Measurements from ENCODE around the gene ZNF207.

The ZNF207 gene

DNA sequence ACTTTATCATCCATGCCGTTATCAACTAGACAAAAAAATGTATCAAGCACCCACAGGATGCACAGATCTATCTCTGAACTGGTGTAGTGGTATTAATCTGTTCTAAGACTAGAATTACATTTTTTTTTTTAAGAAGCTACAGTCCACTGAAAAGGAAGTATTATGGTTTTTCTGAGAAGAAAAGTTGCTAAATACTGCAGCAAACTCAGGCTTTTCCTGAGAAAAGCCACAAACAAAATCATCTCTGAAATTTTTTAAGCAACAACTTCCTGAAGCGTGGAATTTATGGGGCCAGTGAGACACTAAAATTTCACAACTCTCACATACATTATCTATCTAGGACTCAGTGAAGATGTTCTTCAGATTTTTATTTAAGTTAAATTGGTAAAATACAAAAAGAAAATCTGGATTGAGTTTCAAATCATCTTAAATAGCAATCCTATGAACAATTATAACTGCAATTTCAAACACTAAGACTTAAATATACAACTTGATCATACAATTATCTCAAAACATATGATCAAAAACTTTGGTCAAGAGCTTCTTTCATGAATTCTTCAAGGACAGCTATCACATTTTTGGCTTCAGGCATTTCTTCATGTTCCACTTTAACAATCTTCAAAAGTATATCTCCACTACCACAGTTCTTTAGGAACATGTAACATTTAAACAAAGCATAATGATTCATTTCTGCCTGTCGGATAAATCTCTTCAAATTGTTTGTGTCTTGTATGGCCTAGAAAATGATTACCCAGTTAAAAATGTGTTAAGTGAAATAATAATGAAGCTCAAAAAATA is 18.5 kb upstream of the ZNF207 start:
- H3K27me3 ChIP-seq (ENCODE audit: insufficient read depth, poor library complexity, severe bottlenecking), result no peaks in the 10 kb centered on the region
- TF ChIP-seq POLR2AphosphoS5 (IDR thresholded peaks at IDR 0.05; ENCODE audit: low read depth) (no peak), SPI1 (IDR thresholded peaks at IDR 0.05; ENCODE audit: borderline replicate concordance, low read depth) (no peak), GABPA (IDR thresholded peaks at IDR 0.05; ENCODE audit: low read depth) (no peak)
- TF ChIP-seq, protein P1, sequence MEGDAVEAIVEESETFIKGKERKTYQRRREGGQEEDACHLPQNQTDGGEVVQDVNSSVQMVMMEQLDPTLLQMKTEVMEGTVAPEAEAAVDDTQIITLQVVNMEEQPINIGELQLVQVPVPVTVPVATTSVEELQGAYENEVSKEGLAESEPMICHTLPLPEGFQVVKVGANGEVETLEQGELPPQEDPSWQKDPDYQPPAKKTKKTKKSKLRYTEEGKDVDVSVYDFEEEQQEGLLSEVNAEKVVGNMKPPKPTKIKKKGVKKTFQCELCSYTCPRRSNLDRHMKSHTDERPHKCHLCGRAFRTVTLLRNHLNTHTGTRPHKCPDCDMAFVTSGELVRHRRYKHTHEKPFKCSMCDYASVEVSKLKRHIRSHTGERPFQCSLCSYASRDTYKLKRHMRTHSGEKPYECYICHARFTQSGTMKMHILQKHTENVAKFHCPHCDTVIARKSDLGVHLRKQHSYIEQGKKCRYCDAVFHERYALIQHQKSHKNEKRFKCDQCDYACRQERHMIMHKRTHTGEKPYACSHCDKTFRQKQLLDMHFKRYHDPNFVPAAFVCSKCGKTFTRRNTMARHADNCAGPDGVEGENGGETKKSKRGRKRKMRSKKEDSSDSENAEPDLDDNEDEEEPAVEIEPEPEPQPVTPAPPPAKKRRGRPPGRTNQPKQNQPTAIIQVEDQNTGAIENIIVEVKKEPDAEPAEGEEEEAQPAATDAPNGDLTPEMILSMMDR (IDR thresholded peaks at IDR 0.05; ENCODE audit: insufficient read depth, low read length), result no peak
- TF ChIP-seq, protein P2, sequence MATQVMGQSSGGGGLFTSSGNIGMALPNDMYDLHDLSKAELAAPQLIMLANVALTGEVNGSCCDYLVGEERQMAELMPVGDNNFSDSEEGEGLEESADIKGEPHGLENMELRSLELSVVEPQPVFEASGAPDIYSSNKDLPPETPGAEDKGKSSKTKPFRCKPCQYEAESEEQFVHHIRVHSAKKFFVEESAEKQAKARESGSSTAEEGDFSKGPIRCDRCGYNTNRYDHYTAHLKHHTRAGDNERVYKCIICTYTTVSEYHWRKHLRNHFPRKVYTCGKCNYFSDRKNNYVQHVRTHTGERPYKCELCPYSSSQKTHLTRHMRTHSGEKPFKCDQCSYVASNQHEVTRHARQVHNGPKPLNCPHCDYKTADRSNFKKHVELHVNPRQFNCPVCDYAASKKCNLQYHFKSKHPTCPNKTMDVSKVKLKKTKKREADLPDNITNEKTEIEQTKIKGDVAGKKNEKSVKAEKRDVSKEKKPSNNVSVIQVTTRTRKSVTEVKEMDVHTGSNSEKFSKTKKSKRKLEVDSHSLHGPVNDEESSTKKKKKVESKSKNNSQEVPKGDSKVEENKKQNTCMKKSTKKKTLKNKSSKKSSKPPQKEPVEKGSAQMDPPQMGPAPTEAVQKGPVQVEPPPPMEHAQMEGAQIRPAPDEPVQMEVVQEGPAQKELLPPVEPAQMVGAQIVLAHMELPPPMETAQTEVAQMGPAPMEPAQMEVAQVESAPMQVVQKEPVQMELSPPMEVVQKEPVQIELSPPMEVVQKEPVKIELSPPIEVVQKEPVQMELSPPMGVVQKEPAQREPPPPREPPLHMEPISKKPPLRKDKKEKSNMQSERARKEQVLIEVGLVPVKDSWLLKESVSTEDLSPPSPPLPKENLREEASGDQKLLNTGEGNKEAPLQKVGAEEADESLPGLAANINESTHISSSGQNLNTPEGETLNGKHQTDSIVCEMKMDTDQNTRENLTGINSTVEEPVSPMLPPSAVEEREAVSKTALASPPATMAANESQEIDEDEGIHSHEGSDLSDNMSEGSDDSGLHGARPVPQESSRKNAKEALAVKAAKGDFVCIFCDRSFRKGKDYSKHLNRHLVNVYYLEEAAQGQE (IDR thresholded peaks at IDR 0.05; ENCODE audit: insufficient replicate concordance, low read depth), result no peak
- H3K27ac ChIP-seq (replicated peaks), result no peak overlapping the region
- DNase-seq (ENCODE audit: low read depth in 1 of 2, low spot score in 1 of 2), result no peak
- no peak overlapping the region for H3K4me3 ChIP-seq (replicated peaks; ENCODE audit: insufficient read depth, low read length)

DNA sequence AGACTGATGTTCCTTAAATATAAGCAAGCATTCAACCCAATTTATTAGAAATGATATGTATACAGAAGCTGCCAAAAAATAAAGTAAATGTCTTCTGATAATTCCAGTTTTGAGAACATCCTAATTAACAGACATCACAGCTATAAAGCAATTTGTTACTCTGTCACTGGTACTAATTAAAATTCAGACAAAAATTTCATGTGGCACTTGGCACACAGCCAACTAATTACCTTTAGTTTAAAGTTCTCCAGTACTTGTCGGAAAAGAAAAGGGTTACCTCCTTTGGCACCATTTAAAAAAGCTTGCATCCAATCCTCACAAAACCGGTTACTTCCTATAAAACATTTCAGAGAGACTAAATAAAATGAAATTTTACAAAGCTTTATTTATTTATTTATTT is 16.8 kb upstream of the ZNF207 start:
- Histone ChIP-seq H3K4me3 (replicated peaks; ENCODE audit: insufficient read depth, low read length) (no peak overlapping the region), H3K27me3 (ENCODE audit: insufficient read depth, poor library complexity, severe bottlenecking) (no peaks in the 10 kb centered on the region), H3K27ac (replicated peaks) (no peak overlapping the region)
- DNase-seq (ENCODE audit: low read depth in 1 of 2, low spot score in 1 of 2), result no peak
- TF ChIP-seq, protein P2 (IDR thresholded peaks at IDR 0.05; ENCODE audit: insufficient replicate concordance, low read depth), result no peak
- TF ChIP-seq POLR2AphosphoS5 (IDR thresholded peaks at IDR 0.05; ENCODE audit: low read depth), result no peak
- no peak for TF ChIP-seq SPI1 (IDR thresholded peaks at IDR 0.05; ENCODE audit: borderline replicate concordance, low read depth)
- TF ChIP-seq, protein P1 (IDR thresholded peaks at IDR 0.05; ENCODE audit: insufficient read depth, low read length), result no peak
- TF ChIP-seq GABPA (IDR thresholded peaks at IDR 0.05; ENCODE audit: low read depth), result no peak

DNA sequence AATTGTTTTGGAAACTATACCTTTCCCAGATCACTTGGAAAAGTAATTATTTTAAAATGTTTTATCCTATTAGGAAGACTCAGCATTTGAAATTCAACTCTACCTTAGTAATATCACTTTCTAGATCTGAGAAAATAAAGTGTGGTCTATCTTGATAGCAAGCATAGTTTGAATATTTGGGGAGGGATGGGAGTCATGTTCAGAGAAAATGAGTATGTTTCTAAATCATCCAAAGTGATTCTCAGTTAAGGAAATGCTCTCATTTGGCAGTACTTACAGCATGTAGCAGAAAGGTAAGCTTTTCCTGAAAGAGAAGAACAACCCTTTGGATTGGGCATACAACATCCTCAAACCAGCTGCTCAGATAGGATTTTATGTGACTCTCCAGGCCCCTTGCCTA is 14.9 kb upstream of the ZNF207 start:
- Histone ChIP-seq H3K4me3 (replicated peaks; ENCODE audit: insufficient read depth, low read length) (no peak overlapping the region), H3K27ac (replicated peaks) (no peak overlapping the region), H3K27me3 (ENCODE audit: insufficient read depth, poor library complexity, severe bottlenecking) (no peaks in the 10 kb centered on the region)
- DNase-seq (ENCODE audit: low read depth in 1 of 2, low spot score in 1 of 2), result no peak
- TF ChIP-seq GABPA (IDR thresholded peaks at IDR 0.05; ENCODE audit: low read depth) (no peak), SPI1 (IDR thresholded peaks at IDR 0.05; ENCODE audit: borderline replicate concordance, low read depth) (no peak), POLR2AphosphoS5 (IDR thresholded peaks at IDR 0.05; ENCODE audit: low read depth) (no peak)
- TF ChIP-seq, protein P2 (IDR thresholded peaks at IDR 0.05; ENCODE audit: insufficient replicate concordance, low read depth), result no peak
- TF ChIP-seq, protein P1 (IDR thresholded peaks at IDR 0.05; ENCODE audit: insufficient read depth, low read length), result no peak
